ENCODE measurements around the gene CTDP1. TPM values are rescaled to one million over a fixed set of nuclear protein-coding genes. Genes with fewer than 3 reads are reported as not detected.

CTDP1 gene
- polyA plus RNA-seq, 1 donor (not counting 4 experiments of a cell fraction or from before 2014, with no cell fraction given), result 9.2 TPM

GRCh38 chr18:79782566-79783308, 103.1 kb downstream of the CTDP1 start:
- Histone ChIP-seq H3K27me3 (ENCODE audit: control insufficient read depth, extremely low read depth, insufficient read depth, low read length) (peaks cover 29% of the 10 kb centered on the region), H4K20me1 (ENCODE audit: control insufficient read depth, extremely low read depth, insufficient read depth, low read length) (no peaks in the 10 kb centered on the region), H3K27ac (ENCODE audit: control insufficient read depth, insufficient read depth, low read length) (no peak overlapping the region), H3K4me2 (ENCODE audit: control insufficient read depth, extremely low read depth, insufficient read depth, low read depth, low read length) (no peak overlapping the region), H3K9me3 (ENCODE audit: control insufficient read depth, low read depth, low read length) (no peaks in the 10 kb centered on the region), H3K79me2 (ENCODE audit: control insufficient read depth, insufficient read depth, low read length) (no peaks in the 10 kb centered on the region), H2AFZ (ENCODE audit: control insufficient read depth, low read length) (no peak overlapping the region), H3K4me3 (ENCODE audit: control insufficient read depth in 2 of 3, extremely low read depth in 1 of 3, insufficient read depth in 2 of 3, low read depth in 1 of 3, low read length in 3 of 3) (no peak overlapping the region), H3K9ac (ENCODE audit: control insufficient read depth, extremely low read depth, insufficient read depth, low read length) (no peak overlapping the region), H3K36me3 (ENCODE audit: control insufficient read depth in 2 of 2, extremely low read depth in 1 of 2, insufficient read depth in 2 of 2, low read length in 2 of 2) (no peaks in the 10 kb centered on the region), H3K4me1 (ENCODE audit: control insufficient read depth, extremely low read depth, insufficient read depth, low read length) (no peaks in the 10 kb centered on the region), H3K9me1 (ENCODE audit: control insufficient read depth, extremely low read depth, insufficient read depth, low read length) (no peaks in the 10 kb centered on the region)
- dilution Hi-C loops (cut with MboI; ENCODE audit: extremely low pct_ligation_motif_present, low sequenced_read_pairs), result no loop called here
- TF ChIP-seq EZH2 (IDR thresholded peaks at IDR 0.05; ENCODE audit: low read length), result no peak
- no peak for DNase-seq (ENCODE audit: low read depth, low spot score)
- no peak for FAIRE-seq

GRCh38 chr18:79784071-79784913, 104.7 kb downstream of the CTDP1 start:
- FAIRE-seq, result no peak
- H3K9me3 ChIP-seq (ENCODE audit: control insufficient read depth, low read depth, low read length), result peaks cover 4% of the 10 kb centered on the region
- no peak overlapping the region for H3K27ac ChIP-seq (ENCODE audit: control insufficient read depth, insufficient read depth, low read length)
- H4K20me1 ChIP-seq (ENCODE audit: control insufficient read depth, extremely low read depth, insufficient read depth, low read length), result no peaks in the 10 kb centered on the region
- H3K9ac ChIP-seq (ENCODE audit: control insufficient read depth, extremely low read depth, insufficient read depth, low read length), result no peak overlapping the region
- no peak for TF ChIP-seq CTCF (optimal IDR thresholded peaks at IDR 0.05 in 1 of 3, IDR thresholded peaks at IDR 0.05 in 1 of 3, conservative IDR thresholded peaks at IDR 0.05 in 1 of 3; ENCODE audit: extremely low read depth in 1 of 3, insufficient read depth in 2 of 3, low read length in 3 of 3)
- no peak for TF ChIP-seq EZH2 (IDR thresholded peaks at IDR 0.05; ENCODE audit: low read length)
- H2AFZ ChIP-seq (ENCODE audit: control insufficient read depth, low read length), result no peak overlapping the region
- peaks cover 30% of the 10 kb centered on the region for H3K27me3 ChIP-seq (ENCODE audit: control insufficient read depth, extremely low read depth, insufficient read depth, low read length)
- H3K36me3 ChIP-seq (ENCODE audit: control insufficient read depth in 2 of 2, extremely low read depth in 1 of 2, insufficient read depth in 2 of 2, low read length in 2 of 2), result no peaks in the 10 kb centered on the region
- H3K9me1 ChIP-seq (ENCODE audit: control insufficient read depth, extremely low read depth, insufficient read depth, low read length), result no peaks in the 10 kb centered on the region
- no peak overlapping the region for H3K4me3 ChIP-seq (ENCODE audit: control insufficient read depth in 2 of 3, extremely low read depth in 1 of 3, insufficient read depth in 2 of 3, low read depth in 1 of 3, low read length in 3 of 3)
- H3K4me2 ChIP-seq (ENCODE audit: control insufficient read depth, extremely low read depth, insufficient read depth, low read depth, low read length), result no peak overlapping the region
- DNase-seq (ENCODE audit: low read depth, low spot score), result no peak
- no peaks in the 10 kb centered on the region for H3K4me1 ChIP-seq (ENCODE audit: control insufficient read depth, extremely low read depth, insufficient read depth, low read length)
- no peaks in the 10 kb centered on the region for H3K79me2 ChIP-seq (ENCODE audit: control insufficient read depth, insufficient read depth, low read length)
- dilution Hi-C loops (cut with MboI; ENCODE audit: extremely low pct_ligation_motif_present, low sequenced_read_pairs), result no loop called here

Measured in keratinocyte (primary cell).